NCI-H526 treated with DMSO at 0.1 percent for 48 hours (cell line): ENCODE data around the gene TMEM91.
A peak's percentile ranks its signal among the peaks of the same experiment; 100 is the strongest.
"Not testable (repeated sequence)": the region's sequence is repeated elsewhere in the genome, so short reads cannot be mapped to it uniquely, and the experiment has no call there.

Source experiments
- DNase-seq: peaks from one replicate; lab custom pipeline; 2025; lab: John Stamatoyannopoulos, UW

Gene TMEM91

GRCh38 chr19:41377977-41378709, 1.8 kb downstream of the TMEM91 start:
- DNase-seq, result no peak

DNA sequence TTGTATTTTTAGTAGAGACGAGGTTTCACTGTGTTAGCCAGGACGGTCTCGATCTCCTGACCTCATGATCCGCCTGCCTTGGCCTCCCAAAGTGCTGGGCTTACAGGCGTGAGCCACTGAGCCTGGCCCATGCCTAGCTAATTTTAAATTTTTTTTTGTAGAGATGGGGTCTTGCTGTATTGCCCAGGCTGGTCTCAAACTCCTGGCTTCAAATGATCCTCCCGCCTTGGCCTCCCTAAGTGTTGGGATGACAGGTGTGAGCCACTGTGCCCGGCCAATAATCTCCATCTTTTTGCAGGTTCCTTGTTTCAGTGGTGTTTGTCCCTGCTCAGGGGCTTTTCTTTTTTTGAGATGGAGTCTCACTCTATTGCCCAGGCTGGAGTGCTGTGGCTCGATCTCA, 5.2 kb downstream of the TMEM91 start:
- DNase-seq, result not testable (repeated sequence)

DNA sequence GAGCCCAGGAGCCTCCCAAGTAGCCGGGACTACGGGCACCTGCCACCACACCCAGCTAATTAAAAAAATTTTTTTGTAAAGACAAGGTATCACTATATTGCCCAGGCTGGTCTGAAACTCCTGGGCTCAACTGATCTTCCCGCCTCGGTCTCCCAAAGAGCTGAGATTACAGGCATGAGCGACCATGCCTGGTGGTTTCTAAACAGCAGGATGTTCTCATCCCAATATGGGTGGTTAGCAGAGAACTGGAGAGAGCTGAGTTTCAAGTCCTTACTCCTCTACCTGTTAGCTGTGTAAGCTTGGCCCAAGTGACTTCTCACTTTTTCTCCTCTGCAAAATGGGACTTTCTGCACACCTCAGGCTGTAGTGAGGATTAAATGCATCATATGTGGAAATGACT, 8.0 kb downstream of the TMEM91 start:
- no peak for DNase-seq

DNA sequence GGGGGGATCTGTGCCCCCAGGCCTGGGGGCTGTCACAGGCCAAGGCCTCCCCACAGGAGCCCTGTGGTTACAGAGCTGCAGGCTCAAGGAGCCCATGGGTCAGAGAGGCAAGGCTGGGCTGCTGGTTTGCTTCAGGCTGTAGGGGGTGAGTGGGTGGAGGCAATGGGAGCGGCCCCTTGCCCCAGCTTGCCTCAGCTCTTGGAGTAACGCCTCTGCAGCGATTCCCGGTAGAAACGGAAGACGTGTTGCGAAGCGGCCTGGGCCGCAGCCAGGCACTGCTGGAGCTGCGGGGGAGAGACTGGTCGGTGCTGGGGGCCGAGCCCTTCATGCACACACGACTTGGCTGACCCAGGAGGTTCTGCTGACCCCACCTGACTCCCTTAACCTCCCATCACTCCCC, 10.1 kb downstream of the TMEM91 start:
- no peak for DNase-seq

DNA sequence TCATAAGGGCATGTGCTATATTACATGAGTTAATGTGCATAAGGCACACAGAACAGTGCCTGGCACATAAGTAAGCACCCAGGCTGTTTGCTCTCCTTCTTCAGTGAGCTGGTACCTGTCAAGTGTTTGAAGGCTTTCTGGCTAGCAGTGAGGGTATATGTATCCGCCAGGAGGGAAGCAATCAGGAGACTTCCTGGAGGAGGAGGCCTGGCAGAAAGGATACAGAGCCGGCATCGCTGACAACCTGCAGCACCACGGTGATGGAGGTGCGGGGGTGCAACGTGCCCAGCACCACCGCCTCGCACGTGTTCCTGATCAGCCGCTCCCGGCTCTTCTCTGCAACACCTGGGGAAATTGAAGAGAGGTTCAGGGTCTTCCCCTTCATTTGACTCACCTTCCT, 15.3 kb downstream of the TMEM91 start:
- DNase-seq, result no peak

GRCh38 chr19:41392775-41393174, 16.4 kb downstream of the TMEM91 start:
- DNase-seq, result no peak

GRCh38 chr19:41395355-41395754, 19.0 kb downstream of the TMEM91 start:
- no peak for DNase-seq

- DNase-seq, result peak; percentile 99
Measured at GRCh38 chr19:41397086-41398049, 21.0 kb downstream of the TMEM91 start, which contains the start of the genes BCKDHA and EXOSC5. Gene BCKDHA (plus strand): TSS chr19:41397818. CDS start chr19:41397828, 10 bp downstream. Gene EXOSC5 (minus strand): TSS chr19:41397359. CDS start chr19:41397328, 31 bp downstream.

- DNase-seq, result no peak
Measured at GRCh38 chr19:41398050-41398418, 21.7 kb downstream of the TMEM91 start.

- DNase-seq, result no peak
Measured at GRCh38 chr19:41398598-41398997, 22.3 kb downstream of the TMEM91 start.

- no peak for DNase-seq
Measured at GRCh38 chr19:41399091-41399490, 22.8 kb downstream of the TMEM91 start.

- no peak for DNase-seq
Measured at GRCh38 chr19:41399525-41399924, 23.2 kb downstream of the TMEM91 start.

GRCh38 chr19:41401483-41401882, 25.1 kb downstream of the TMEM91 start:
- no peak for DNase-seq

- DNase-seq, result no peak
Measured at GRCh38 chr19:41402010-41402409, 25.7 kb downstream of the TMEM91 start.

- DNase-seq, result no peak
Measured at GRCh38 chr19:41403181-41403970, 27.0 kb downstream of the TMEM91 start.

DNA sequence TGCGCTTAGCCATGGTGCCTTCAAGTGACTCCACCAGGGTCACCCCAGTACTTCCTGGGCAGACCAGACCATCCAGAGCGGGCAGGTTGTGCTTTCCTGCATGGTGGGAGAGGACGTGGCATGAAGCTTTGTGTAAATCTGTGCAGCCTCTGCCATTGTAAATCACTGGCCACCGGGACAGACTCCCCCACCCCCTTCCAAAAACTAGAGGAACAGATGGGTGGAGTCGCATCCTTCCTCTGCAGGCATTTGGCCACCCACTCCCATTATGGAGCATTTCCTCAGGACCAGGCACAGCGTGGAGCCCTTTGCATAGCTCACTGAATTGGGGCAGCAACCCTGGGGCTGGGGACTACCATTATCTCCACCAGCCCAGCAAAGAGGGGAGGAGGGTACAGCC, 29.4 kb downstream of the TMEM91 start:
- DNase-seq, result no peak

DNA sequence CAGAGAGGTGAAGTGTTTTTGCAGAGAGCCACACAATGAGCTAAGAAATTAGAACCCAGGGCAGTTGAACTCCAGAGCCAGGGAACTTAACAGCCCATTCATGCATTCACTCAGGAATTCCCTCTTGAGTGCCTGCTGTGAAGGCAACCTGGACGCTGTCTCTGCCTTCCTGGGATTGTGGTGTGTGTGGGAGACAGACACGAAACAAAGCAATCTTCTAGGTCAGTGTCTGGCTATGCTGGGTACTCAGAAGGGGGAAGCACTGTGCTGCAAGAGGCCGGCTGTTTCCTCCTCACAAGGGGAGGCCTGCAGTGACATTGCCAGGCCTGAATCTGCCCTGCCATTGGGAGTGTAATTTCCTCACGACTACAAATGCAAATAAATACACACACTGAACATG, 30.9 kb downstream of the TMEM91 start:
- DNase-seq, result no peak

- no peak for DNase-seq
Measured at GRCh38 chr19:41408256-41408655, 31.9 kb downstream of the TMEM91 start.

GRCh38 chr19:41408846-41409245, 32.5 kb downstream of the TMEM91 start:
- DNase-seq, result not testable (repeated sequence)

GRCh38 chr19:41409288-41409687, 33.0 kb downstream of the TMEM91 start:
- no peak for DNase-seq

DNA sequence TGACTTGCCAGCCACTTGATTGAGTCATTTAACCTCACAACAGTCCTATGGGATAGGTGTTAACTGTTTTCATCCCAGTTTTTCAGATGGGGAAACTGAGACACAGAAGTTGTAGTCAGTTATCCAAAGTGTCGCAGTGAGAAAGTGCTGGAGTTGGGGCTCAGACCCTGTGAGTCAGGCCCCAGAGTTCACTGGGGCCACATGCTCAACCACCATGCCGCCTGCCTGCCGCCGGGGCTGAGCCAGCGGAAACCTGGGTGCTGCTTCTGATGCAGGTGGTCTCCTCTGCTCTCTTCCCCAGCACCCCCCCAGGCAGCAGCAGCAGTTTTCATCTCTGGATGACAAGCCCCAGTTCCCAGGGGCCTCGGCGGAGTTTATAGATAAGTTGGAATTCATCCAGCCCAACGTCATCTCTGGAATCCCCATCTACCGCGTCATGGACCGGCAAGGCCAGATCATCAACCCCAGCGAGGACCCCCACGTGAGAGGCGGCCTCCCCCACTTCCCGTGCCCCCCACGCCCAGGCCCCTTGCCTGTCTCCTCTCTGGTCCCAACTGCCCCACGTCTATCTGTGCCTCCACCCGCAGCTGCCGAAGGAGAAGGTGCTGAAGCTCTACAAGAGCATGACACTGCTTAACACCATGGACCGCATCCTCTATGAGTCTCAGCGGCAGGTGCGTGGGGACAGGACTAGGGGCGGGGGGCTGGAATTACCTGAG, 34.2 kb downstream of the TMEM91 start:
- no peak for DNase-seq
